Epithelial cell of esophagus (primary cell): Measurements from ENCODE around the gene GC.
"Not testable (repeated sequence)": the region's sequence is repeated elsewhere in the genome, so short reads cannot be mapped to it uniquely, and the experiment has no call there.

ENCODE experiments used
- DNase-seq: peaks from one replicate; pipeline ENCODE4 v3.0.0; 2010; ENCODE audit warnings: low read depth
- H3K4me3 ChIP-seq: 2 replicates; pipeline ENCODE4 v1.5.1; 2011; ENCODE audit warnings: mild to moderate bottlenecking, low read length, control low read depth
- CTCF ChIP-seq: IDR thresholded peaks from 2 replicates; pipeline ENCODE4 v1.5.1; 2011; ENCODE audit warnings: low read depth, mild to moderate bottlenecking, low read length, control low read depth, inconsistent platforms; ENCODE audit not compliant: insufficient read depth; ENCODE audit errors: missing control alignments

The GC gene

DNA sequence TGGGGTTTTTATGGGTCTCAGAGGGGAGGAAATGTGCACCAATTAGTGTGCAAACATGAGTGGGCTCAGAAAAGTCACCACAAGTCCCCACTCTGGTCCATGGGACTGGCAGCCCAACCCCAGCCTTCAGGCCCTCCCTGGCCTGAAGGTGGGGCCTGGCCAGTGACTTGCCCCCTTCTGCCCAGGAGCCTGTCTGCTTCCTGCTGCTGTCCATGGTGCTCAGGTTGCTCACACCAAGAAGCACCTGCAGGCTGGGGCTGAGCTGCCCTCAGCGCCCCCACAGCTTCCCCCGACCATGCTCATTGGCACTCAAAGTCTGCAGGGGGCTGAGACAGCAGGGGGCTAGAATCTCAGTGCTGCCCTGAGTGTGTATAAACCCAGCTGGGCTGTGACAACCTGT, 30.6 kb upstream of the GC start:
- no peak overlapping the region for H3K4me3 ChIP-seq
- no peak for TF ChIP-seq CTCF
- peak; percentile 4 for DNase-seq

GRCh38 chr4:71809805-71810204, 25.9 kb upstream of the GC start:
- H3K4me3 ChIP-seq = not testable (repeated sequence)

GRCh38 chr4:71807469-71807868, 23.6 kb upstream of the GC start:
- DNase-seq = no peak
- H3K4me3 ChIP-seq = no peak overlapping the region
- no peak for TF ChIP-seq CTCF

More at GRCh38 chr4:71809805-71810204, 25.9 kb upstream of the GC start:
- not testable (repeated sequence) for DNase-seq

GRCh38 chr4:71805230-71805629, 21.4 kb upstream of the GC start:
- not testable (repeated sequence) for H3K4me3 ChIP-seq, DNase-seq

DNA sequence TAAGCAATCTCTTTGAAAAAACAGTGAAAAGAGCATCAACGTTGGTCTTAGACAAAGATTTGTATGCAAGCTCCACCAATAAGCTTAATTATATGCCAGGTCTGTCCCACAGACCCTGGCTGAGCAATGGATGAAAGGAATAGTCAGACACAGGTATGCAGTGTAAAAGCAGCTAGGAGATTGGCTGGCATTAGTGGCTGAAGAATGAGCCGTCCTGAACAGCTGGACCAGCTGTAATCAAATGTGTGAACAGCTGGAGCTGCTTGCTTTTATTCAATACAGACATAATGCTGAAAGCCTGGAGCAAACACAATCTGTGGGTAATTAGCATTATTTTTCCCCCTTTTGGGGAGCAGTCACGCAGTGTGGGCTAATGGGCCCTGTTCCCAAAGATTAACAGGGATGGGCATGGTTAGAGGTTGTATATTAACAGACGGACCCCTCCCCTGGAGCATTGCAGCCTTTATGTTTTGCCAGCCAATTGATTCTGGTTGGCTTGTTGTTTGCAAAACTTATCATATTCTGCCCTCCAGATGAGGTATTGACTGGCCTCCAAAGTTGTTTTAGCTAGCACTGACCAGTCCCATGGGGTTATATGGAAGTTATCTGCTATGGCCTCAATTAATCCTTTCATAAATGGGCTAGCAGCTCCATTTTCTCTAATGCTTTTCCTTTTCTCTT, 20.3 kb upstream of the GC start:
- not testable (repeated sequence) for H3K4me3 ChIP-seq, DNase-seq

GRCh38 chr4:71785959-71786358, 2.1 kb upstream of the GC start:
- no peak overlapping the region for H3K4me3 ChIP-seq
- TF ChIP-seq CTCF = no peak
- no peak for DNase-seq

DNA sequence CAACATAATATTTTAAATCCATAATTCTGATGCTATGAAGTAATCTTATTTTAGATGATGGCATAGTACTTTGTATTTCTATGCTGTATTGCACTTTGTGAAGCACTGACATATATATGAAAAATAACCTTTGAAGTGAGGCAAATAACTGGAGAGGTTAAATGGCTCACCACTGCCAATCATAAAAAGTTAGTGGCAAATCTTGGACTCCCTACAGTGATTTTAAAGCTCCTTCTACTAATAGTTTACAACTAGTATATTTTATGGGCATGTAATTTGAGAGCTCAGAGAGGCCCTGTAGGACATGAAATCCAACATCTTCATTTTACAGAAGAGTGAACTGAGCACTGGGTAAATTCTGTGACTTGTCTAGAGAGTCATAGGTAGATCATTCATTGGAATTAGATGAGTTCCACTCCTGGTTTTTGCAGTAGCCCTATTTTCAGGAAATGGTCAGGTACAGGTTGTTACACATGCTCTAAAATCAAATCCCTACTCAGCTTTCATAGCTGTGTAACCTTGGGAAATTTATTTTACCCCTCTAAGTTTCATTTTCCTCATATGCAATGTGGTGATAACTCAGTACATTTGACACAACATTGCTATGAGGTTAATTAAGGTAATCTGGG, 804 bp upstream of the GC start:
- DNase-seq = no peak
- no peak overlapping the region for H3K4me3 ChIP-seq
- no peak for TF ChIP-seq CTCF

DNA sequence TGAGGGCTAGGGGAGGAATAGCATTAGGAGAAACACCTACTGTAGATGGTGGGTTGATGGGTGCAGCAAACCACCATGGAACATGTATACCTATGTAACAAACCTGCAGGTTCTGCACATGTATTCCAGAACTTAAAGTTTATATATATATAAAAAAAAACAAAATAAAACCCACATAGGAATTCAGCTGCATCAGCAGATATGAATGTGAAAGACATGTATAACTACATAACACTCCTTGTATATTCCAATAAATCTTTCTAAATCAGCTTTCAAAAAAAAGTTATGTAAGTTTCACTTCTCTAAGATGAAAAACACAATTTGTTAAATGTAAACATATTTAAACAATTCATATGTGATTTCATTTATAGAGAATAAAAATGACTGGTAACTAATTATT, 6.0 kb downstream of the GC start:
- H3K4me3 ChIP-seq = no peak overlapping the region
- no peak for DNase-seq
- TF ChIP-seq CTCF = no peak
